ENCODE measurements around the gene ZNF763.
"Not testable (repeated sequence)": the region's sequence is repeated elsewhere in the genome, so short reads cannot be mapped to it uniquely, and the experiment has no call there.

Gene ZNF763

GRCh38 chr19:11973019-11973810 lies 8.4 kb downstream of the ZNF763 start:
- DNase-seq = no peak

- DNase-seq = no peak
Measured at GRCh38 chr19:11978492-11979100, 13.8 kb downstream of the ZNF763 start.

DNA sequence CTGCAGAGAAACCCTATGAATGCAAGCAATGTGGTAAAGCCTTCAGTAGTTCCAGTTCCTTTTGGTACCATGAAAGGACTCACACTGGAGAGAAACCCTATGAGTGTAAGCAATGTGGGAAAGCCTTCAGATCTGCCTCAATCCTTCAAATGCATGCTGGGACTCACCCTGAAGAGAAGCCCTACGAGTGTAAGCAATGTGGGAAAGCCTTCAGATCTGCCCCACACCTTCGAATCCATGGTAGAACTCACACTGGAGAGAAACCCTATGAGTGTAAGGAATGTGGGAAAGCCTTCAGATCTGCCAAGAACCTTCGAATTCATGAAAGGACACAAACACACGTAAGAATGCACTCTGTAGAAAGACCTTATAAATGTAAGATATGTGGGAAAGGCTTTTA lies 14.7 kb downstream of the ZNF763 start:
- DNase-seq = no peak

DNA sequence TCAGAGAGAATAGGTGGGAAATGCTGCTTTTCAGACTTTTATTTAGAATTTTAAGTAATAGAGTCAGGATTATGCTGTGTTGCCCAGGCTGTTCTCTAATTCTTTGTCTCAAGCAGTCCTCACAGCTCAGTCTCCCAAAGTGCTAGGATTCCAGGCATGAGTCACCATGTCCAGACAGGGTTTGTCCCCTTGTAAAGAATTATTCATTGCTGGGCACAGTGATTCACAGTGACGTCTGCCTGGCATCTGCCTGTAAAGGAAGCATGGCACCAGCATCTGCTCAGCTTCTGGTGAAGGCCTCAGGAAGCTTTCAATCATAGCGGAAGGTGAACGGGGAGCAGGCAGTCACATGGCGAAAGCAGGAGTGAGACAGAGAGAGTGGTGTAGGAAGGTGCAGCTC lies 17.7 kb downstream of the ZNF763 start:
- no peak for DNase-seq

GRCh38 chr19:11984986-11985385 lies 20.1 kb downstream of the ZNF763 start:
- no peak for DNase-seq

DNA sequence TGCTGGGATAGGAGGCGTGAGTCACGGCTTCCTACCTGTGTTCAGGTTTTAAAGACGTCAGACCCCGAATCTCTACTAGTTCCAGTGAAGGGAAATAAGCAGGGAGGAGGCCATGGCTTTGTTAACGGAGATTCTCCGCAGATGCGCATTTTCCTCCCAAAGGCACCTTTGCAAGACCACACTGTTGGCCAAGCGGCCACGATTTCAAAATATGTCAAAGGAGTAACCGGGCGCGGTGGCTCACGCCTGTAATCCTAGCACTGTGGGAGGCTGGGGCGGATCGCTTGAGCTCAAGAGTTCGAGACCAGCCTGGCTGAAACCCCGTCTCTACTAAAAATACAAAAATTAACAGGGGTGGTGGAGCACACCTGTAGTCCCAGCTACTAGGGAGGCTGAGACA lies 21.9 kb downstream of the ZNF763 start:
- DNase-seq = no peak

DNA sequence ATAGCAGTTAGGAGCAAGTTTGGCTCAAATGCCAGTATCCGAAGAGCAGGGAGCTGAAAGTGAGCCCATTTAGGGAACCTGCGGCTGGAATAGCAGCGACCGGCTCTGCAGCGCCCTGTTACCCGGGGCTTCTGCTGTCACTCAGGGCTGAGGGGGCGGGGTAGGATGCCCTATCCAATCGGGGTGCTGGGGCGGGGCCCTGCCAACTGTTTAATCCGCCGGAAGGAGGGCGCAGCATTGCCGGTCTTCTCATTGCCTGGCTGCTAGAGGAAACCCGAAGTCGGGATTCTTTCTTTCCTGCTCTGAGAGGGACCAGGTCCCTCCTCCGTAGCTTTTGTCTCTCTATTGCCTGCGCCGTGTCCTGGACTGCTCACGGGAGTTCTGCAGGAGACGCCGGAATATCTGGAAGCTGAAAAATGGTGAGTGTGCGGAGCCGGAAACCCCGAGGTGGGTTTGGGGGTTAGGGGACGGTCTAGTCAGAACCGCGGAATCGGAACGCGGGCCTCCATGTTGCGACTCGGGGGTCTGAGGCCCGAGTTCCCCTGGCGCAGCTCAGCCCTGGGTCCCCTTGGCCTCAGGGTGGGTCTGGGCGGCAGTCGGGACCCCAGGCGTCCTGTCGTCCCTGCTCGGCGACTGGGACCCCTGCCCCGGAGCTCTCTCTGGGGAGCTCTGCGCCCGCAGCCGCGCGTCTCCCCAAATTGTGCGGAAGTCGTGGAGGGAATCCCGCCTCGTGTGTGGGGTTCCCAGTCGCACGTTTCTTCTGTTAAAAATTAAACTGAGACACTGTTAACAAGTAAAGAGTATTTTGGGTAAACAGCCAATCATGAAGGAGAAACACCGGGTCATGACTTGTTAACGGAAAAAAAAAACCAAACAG lies 22.8 kb downstream of the ZNF763 start:
- DNase-seq = peak; percentile 79 to 85 (median 82)

GRCh38 chr19:11989112-11989456 lies 24.2 kb downstream of the ZNF763 start:
- no peak for DNase-seq

- DNase-seq = not testable (repeated sequence)
Measured at GRCh38 chr19:11991921-11992320, 27.1 kb downstream of the ZNF763 start.

GRCh38 chr19:11995174-11995573 lies 30.3 kb downstream of the ZNF763 start:
- no peak for DNase-seq

DNA sequence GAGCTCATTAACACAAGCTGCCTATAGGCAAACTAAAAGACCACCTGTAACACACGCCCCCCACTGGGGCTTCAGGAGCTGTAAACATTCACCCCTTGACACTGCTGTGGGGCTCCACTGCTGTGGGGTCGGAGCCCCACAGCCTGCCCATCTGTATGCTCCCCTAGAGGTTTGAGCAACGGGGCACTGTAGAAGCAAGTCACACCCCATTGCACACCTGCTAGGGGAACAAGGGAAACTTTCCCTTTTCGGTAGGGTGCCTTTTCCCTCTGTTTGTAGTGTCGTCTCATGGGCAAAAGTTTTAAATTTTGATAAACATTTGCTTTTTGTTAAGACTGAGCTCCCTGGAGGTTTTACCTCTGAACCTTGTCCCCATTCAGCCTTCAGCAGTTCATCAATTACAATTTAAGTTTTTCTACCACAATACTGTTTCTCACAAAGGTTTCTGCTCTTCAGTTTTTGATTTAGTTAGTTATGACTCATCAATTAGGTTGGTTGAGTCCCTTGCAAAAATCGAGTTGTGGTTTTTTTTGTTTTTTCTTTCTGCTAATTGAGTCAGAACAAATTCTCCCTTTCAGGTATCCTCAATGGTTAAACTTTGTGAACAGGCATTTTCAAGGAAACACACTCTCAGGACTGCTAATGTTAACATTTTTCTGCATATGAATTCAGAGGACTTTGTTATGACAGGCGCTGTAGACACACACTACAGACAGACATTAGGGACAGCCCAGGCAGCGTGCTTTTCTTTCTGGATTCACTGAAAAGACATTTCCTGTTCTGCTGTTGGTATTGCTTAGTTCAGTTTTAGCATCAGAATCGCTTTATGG lies 35.5 kb downstream of the ZNF763 start:
- no peak for DNase-seq

DNA sequence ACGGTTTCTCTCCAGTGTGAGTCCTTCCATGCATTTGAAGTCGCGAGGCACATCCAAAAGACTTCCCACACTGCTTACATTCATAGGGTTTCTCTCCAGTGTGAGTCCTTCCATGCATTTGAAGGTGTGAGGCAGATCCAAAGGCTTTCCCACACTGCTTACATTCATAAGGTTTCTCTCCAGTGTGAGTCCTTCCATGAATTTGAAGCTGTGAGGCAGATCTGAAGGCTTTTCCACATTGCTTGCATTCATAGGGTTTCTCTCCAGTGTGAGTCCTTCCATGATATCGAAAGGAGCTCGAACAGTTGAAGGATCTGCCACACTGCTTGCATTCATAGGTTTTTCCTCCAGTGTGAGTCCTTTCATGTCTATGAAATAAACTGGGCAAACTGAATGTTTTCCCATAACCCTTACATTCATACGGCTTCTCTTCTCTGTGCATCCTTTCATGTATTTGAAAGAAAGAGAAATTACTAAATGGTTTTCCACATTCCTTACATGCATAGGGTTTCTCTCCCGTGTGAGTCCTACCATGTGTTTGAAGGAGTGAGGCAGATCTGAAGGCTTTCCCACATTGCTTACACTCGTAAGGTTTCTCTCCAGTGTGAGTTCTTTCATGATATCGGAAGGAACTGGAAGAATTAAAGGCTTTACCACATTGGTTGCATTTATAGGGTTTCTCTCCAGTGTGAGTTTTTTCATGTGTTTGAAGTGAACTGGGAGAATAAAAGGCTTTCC lies 50.3 kb downstream of the ZNF763 start:
- DNase-seq = no peak

GRCh38 chr19:12015753-12016116 lies 50.9 kb downstream of the ZNF763 start:
- no peak for DNase-seq
